ENCODE results near the gene TMEM151B.

DNA sequence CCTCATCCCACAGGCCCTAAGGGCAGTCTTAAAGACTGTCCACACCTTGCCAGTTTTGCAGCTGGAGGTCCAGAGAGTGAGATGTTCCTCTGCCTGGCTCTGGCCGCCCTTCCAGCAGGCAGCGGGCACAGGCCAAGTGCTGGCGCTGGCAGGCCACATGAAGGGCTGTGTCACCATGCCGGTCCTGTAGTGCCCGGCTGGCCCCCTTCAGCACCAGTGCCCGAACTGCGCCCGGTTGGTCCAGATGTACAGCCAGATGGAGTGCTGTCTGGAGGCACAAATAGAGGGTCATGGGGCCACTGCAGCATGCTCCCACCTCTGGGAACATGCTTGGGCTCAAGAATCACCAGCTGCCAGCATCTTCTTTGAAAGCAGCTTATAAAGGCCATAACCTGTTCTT, 8.7 kb upstream of the TMEM151B start:
- TF ChIP-seq, protein P1, sequence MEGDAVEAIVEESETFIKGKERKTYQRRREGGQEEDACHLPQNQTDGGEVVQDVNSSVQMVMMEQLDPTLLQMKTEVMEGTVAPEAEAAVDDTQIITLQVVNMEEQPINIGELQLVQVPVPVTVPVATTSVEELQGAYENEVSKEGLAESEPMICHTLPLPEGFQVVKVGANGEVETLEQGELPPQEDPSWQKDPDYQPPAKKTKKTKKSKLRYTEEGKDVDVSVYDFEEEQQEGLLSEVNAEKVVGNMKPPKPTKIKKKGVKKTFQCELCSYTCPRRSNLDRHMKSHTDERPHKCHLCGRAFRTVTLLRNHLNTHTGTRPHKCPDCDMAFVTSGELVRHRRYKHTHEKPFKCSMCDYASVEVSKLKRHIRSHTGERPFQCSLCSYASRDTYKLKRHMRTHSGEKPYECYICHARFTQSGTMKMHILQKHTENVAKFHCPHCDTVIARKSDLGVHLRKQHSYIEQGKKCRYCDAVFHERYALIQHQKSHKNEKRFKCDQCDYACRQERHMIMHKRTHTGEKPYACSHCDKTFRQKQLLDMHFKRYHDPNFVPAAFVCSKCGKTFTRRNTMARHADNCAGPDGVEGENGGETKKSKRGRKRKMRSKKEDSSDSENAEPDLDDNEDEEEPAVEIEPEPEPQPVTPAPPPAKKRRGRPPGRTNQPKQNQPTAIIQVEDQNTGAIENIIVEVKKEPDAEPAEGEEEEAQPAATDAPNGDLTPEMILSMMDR (IDR thresholded peaks at IDR 0.05): no peak
- TF ChIP-seq JUN (IDR thresholded peaks at IDR 0.05) (no peak), HDAC2 (IDR thresholded peaks at IDR 0.05) (no peak), PHF8 (IDR thresholded peaks at IDR 0.05; ENCODE audit: borderline replicate concordance, low read depth) (no peak), KDM5A (IDR thresholded peaks at IDR 0.05) (no peak), SREBF2 (IDR thresholded peaks at IDR 0.05) (no peak), POLR2A (IDR thresholded peaks at IDR 0.05; ENCODE audit: low read length) (no peak)
